ENCODE measurements around the gene PTPN14.
"Not testable (repeated sequence)": the region's sequence is repeated elsewhere in the genome, so short reads cannot be mapped to it uniquely, and the experiment has no call there.

DNA sequence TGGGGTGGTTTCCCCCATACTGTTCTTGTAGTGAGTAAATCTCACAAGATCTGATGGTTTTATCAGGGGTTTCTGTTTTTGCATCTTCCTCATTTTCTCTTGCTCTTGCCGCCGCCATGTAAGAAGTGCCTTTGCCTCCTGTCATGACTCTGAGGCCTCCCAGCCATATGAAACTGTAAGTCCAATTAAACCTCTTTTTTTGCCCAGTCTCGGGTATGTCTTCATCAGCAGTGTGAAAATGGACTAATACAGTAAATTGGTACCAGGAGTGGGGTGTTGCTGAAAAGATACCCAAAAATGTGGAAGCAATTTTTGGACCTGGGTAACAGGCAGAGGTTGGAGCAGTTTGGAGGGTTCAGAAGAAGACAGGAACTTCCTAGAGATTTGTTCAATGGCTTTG lies 24.7 kb upstream of the PTPN14 start:
- TF ChIP-seq, protein P1, sequence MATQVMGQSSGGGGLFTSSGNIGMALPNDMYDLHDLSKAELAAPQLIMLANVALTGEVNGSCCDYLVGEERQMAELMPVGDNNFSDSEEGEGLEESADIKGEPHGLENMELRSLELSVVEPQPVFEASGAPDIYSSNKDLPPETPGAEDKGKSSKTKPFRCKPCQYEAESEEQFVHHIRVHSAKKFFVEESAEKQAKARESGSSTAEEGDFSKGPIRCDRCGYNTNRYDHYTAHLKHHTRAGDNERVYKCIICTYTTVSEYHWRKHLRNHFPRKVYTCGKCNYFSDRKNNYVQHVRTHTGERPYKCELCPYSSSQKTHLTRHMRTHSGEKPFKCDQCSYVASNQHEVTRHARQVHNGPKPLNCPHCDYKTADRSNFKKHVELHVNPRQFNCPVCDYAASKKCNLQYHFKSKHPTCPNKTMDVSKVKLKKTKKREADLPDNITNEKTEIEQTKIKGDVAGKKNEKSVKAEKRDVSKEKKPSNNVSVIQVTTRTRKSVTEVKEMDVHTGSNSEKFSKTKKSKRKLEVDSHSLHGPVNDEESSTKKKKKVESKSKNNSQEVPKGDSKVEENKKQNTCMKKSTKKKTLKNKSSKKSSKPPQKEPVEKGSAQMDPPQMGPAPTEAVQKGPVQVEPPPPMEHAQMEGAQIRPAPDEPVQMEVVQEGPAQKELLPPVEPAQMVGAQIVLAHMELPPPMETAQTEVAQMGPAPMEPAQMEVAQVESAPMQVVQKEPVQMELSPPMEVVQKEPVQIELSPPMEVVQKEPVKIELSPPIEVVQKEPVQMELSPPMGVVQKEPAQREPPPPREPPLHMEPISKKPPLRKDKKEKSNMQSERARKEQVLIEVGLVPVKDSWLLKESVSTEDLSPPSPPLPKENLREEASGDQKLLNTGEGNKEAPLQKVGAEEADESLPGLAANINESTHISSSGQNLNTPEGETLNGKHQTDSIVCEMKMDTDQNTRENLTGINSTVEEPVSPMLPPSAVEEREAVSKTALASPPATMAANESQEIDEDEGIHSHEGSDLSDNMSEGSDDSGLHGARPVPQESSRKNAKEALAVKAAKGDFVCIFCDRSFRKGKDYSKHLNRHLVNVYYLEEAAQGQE (IDR thresholded peaks at IDR 0.05; ENCODE audit: borderline replicate concordance) = not testable (repeated sequence)
- TF ChIP-seq RAD21 (conservative IDR thresholded peaks at IDR 0.05); POLR2AphosphoS5 (IDR thresholded peaks at IDR 0.05); EZH2 (IDR thresholded peaks at IDR 0.05; ENCODE audit: borderline replicate concordance, insufficient read depth, low read length, poor library complexity, severe bottlenecking); SMC3 (conservative IDR thresholded peaks at IDR 0.05; ENCODE audit: poor library complexity); EP300 (conservative IDR thresholded peaks at IDR 0.05; ENCODE audit: poor library complexity, severe bottlenecking); MXI1 (conservative IDR thresholded peaks at IDR 0.05; ENCODE audit: poor library complexity, severe bottlenecking): not testable (repeated sequence)
- TF ChIP-seq, protein P2, sequence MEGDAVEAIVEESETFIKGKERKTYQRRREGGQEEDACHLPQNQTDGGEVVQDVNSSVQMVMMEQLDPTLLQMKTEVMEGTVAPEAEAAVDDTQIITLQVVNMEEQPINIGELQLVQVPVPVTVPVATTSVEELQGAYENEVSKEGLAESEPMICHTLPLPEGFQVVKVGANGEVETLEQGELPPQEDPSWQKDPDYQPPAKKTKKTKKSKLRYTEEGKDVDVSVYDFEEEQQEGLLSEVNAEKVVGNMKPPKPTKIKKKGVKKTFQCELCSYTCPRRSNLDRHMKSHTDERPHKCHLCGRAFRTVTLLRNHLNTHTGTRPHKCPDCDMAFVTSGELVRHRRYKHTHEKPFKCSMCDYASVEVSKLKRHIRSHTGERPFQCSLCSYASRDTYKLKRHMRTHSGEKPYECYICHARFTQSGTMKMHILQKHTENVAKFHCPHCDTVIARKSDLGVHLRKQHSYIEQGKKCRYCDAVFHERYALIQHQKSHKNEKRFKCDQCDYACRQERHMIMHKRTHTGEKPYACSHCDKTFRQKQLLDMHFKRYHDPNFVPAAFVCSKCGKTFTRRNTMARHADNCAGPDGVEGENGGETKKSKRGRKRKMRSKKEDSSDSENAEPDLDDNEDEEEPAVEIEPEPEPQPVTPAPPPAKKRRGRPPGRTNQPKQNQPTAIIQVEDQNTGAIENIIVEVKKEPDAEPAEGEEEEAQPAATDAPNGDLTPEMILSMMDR (IDR thresholded peaks at IDR 0.05; ENCODE audit: poor library complexity, severe bottlenecking) = not testable (repeated sequence)

Data from neural cell (in vitro differentiated cells).